Measurements from ENCODE around the gene EFCAB9.

EFCAB9 gene

GRCh38 chr5:172166030-172166826, 27.7 kb upstream of the EFCAB9 start:
- no peak for DNase-seq (ENCODE audit: low spot score)

GRCh38 chr5:172167895-172168294, 26.1 kb upstream of the EFCAB9 start:
- no peak for DNase-seq (ENCODE audit: low spot score)

DNA sequence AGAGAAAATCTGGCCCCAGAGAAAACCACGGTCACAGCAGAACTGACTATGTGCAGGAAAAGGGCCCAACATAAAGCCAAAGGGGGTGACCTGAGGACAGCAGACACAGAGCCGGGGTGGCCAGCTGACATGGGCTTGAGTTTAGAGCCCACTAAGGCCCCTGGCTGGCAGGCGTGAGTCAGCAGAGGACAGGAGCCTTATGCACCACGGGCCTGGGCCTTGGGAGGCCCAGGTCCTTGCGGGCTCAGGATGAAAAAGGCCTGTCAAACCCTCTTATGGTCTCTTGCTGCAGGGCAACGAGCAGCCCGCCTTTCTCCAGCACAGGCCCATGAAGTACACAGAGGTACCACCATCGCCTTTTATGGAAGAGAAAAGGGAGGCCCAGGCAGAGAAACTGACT, 25.7 kb upstream of the EFCAB9 start:
- DNase-seq (ENCODE audit: low spot score): no peak

DNA sequence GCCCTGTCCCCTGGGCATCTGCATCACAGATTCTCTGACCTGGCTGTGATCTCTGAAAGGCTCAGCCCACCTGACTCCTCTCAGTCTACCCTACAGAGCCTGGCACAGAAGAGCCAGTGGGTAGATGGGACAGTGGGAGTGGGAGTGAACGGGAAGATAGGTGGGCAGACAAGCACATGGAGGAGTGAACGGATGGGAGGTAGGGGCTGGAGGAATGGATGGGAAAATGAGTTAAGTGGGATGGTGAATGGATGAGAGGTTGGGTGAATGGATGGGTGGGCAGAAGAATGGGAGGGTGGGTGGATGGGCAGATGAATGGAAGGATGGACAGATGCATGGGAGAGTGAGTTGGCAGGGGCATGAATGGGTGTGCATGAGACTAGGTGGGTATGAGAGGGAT, 24.8 kb upstream of the EFCAB9 start:
- no peak for DNase-seq (ENCODE audit: low spot score)

DNA sequence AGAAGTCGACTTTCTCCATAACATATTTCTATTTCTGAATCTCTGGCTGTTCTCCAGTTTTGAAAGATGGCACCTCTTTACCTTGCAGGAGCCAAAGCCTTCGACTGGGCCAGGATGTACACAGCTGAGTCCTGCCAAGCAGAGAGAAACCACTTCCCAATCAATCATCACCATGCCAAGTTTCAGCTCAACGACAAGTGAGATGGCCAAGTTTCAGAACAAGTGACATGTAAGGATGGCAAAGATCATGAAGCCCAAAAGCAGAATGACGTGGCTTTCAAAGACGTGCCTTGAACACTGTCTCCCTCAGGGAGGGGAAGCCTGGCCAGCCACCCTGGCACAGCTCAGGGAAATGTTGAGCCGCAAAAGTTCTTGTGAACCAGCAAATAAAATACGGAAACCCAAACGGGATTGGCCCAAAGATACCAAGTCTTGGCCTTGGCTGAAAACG, 23.7 kb upstream of the EFCAB9 start:
- DNase-seq (ENCODE audit: low spot score): no peak

- DNase-seq (ENCODE audit: low spot score): no peak
These were observed 22.9 kb upstream of the EFCAB9 start for GRCh38 chr5:172171118-172171517.

- no peak for DNase-seq (ENCODE audit: low spot score)
These were observed 20.9 kb upstream of the EFCAB9 start for GRCh38 chr5:172172912-172173563.

- no peak for DNase-seq (ENCODE audit: low spot score)
These were observed 20.3 kb upstream of the EFCAB9 start for GRCh38 chr5:172173564-172174153.

- DNase-seq (ENCODE audit: low spot score): no peak
These were observed 18.7 kb upstream of the EFCAB9 start for GRCh38 chr5:172175263-172175719.

DNA sequence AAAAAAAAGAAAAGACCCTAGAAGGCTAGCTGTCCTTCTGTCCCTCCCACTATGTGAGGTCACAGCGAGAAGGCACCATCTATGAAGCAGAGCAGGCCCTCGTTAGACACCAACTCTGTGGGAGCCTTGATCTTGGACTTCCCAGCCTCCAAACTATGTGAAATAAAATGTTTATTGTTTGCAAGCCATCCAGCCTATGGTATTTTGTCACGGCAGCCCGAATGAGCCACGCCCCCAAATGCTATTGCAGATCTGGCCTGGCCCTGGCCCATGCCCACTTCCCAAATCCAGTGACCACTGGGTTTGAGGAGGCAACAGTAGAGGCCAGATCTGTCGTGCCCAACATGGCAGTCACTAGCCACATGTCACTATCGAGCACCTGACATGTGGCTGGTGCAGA, 16.8 kb upstream of the EFCAB9 start:
- no peak for DNase-seq (ENCODE audit: low spot score)

- peak; percentile 30 for DNase-seq (ENCODE audit: low spot score)
These were observed 15.5 kb upstream of the EFCAB9 start for GRCh38 chr5:172178301-172178987.

GRCh38 chr5:172178991-172179989, 14.7 kb upstream of the EFCAB9 start:
- peak; percentile 89 for DNase-seq (ENCODE audit: low spot score)

GRCh38 chr5:172180936-172181335, 13.0 kb upstream of the EFCAB9 start:
- no peak for DNase-seq (ENCODE audit: low spot score)

- no peak for DNase-seq (ENCODE audit: low spot score)
These were observed 11.7 kb upstream of the EFCAB9 start for GRCh38 chr5:172182291-172182690.

- no peak for DNase-seq (ENCODE audit: low spot score)
These were observed 10.1 kb upstream of the EFCAB9 start for GRCh38 chr5:172183881-172184280.

- DNase-seq (ENCODE audit: low spot score): no peak
These were observed 8.9 kb upstream of the EFCAB9 start for GRCh38 chr5:172185096-172185461.

DNA sequence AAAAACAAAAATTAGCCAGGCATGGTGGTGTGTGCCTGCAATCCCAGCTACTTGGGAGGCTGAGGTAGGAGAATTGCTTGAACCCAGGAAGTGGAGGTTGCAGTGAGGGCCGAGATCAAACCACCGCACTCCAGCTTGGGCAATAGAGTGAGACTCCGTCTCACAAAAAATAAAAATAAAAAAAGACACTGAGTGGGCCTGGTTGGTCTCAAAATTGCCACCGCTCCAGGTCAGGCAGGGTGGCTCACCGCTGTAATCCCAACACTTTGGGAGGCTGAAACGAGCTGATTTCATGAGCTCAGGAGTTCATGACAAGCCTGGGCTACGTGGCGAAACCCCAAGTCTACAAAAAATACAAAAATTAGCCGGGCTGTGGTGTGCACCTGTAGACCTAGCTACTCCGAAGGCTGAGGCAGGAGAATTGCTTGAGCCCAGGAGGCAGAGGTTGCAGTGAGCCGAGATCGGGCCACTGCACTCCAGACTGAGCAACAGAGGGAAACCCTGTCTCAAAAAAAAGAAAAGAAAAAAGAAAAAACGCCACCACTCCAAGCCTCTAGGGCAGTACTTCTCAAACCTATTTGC, 7.8 kb upstream of the EFCAB9 start:
- DNase-seq (ENCODE audit: low spot score): no peak

- peak; percentile 73 for DNase-seq (ENCODE audit: low spot score)
These were observed 6.6 kb upstream of the EFCAB9 start for GRCh38 chr5:172187118-172188032.

GRCh38 chr5:172188033-172188892, 5.7 kb upstream of the EFCAB9 start, which contains the start of gene STK10:
TSS of gene STK10 (minus strand) at chr5:172188224. CDS start at chr5:172188042, 182 bp downstream.
- DNase-seq (ENCODE audit: low spot score): peak; percentile 85

Measured in kidney capillary endothelial cell (primary cell).